RWPE1 (cell line): ENCODE results near the gene NAIF1.

Source experiments
- CTCF ChIA-PET: fragments of 350-600 bp; sonication (Branson Sonifier 250); formaldehyde crosslinking; extraction: SDS; loops from one replicate; lab custom pipeline; 2021; lab: Yijun Ruan, JAX
- POLR2A ChIA-PET: fragments of 400-600 bp; formaldehyde crosslinking; extraction: SDS; loops from one replicate; lab custom pipeline; 2020; ENCODE audit warnings: antibody characterized with exemption; ENCODE audit not compliant: low non-redundant PET; lab: Yijun Ruan, JAX
- DNase-seq: peaks from one replicate; pipeline ENCODE4 v3.0.0; 2012; ENCODE audit warnings: low spot score
- H3K27ac ChIP-seq: fragments of 450-650 bp; 2 replicates; pipeline ENCODE4 v1.5.1; 2017
- CTCF ChIP-seq: fragments of 450-650 bp; conservative IDR thresholded peaks from 2 replicates; pipeline ENCODE4 v1.5.1; 2017; ENCODE audit warnings: low read depth, mild to moderate bottlenecking

NAIF1 gene

DNA sequence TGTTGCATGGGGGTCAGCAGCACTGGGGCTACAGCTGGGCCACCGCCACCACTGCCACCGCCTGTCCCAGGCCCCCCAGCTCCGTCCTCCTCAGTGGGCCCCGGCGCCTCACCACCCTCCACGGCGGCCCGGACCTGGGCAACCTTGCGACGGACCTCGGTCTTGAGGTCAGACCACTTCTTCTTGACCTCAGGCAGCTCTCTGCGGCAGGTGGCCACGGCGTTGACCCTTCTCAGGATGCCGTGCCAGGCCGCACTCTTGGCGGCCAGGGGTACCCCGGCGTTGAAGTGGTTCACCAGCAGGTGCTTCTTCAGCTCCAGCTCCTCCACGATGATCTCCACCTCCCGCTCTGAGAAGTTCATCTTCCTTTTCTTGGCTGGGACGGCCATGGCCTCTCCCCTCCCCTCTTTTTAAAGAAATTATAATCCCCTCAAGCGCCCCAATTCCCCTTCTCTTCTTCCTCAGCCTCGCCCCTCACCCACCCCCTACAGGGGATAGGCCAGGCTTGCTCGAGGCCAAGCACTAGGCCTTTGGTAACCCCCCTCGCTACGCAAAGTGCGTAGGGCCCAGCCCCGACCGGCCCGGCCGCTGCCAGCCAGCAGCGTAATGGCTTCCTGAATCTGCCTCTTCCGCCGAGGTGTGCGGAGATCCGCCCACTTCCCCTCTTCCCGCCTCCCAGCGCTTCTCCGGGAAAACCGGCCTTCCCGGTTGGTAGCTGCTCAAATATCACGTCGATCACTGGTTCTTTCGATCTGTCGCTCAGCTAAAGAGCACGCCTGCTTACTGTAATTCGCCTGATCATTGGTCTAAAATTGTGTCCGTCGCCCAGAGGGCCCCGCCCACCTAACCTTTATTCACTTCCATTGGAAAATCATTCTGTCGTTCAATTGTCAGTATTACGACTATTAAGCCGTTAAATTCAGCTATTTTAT lies at the start of gene NAIF1:
TSS of gene NAIF1 (minus strand) at position 608 of the 932 bp plus-strand sequence. CDS start at position 389, 219 bp downstream.
- ChIA-PET POLR2A (interaction anchor here (0.6 to 1.5 kb wide), 4 partner anchors 11 to 49 kb away, joined by 3 to 5 read pairs (median 4); no protein-coding TSS in a partner anchor), CTCF (interaction anchor here (0.9 kb wide), 1 partner anchor 51 kb away, joined by 6 read pairs; no protein-coding TSS in a partner anchor)
- DNase-seq, result peak; percentile 100
- TF ChIP-seq CTCF, result no peak
- H3K27ac ChIP-seq, result peak within 1 kb of the TSS; percentile 92

GRCh38 chr9:128116104-128117083 lies 49.3 kb upstream of the NAIF1 start:
- peak overlapping the region; percentile 12 for H3K27ac ChIP-seq
- no peak for DNase-seq
- CTCF ChIA-PET, result interaction anchor here (0.5 to 6.1 kb wide), 10 partner anchors 9 to 1366 kb away, joined by 3 to 55 read pairs (median 4); partner anchors contain the start of gene BBLN
- POLR2A ChIA-PET, result interaction anchor here (1.2 kb wide), 1 partner anchor 12 kb away, joined by 3 read pairs; no protein-coding TSS in a partner anchor
- no peak for TF ChIP-seq CTCF

GRCh38 chr9:128115187-128116103 lies 48.3 kb upstream of the NAIF1 start:
- no peak overlapping the region; the same call in 1 of the 2 replicates for H3K27ac ChIP-seq
- POLR2A ChIA-PET, result interaction anchor here (1.2 kb wide), 1 partner anchor 13 kb away, joined by 3 read pairs; no protein-coding TSS in a partner anchor
- DNase-seq, result no peak
- CTCF ChIA-PET, result interaction anchor here (0.6 to 6.1 kb wide), 7 partner anchors 9 to 180 kb away, joined by 3 to 55 read pairs (median 3); partner anchors contain the start of gene BBLN
- no peak for TF ChIP-seq CTCF

DNA sequence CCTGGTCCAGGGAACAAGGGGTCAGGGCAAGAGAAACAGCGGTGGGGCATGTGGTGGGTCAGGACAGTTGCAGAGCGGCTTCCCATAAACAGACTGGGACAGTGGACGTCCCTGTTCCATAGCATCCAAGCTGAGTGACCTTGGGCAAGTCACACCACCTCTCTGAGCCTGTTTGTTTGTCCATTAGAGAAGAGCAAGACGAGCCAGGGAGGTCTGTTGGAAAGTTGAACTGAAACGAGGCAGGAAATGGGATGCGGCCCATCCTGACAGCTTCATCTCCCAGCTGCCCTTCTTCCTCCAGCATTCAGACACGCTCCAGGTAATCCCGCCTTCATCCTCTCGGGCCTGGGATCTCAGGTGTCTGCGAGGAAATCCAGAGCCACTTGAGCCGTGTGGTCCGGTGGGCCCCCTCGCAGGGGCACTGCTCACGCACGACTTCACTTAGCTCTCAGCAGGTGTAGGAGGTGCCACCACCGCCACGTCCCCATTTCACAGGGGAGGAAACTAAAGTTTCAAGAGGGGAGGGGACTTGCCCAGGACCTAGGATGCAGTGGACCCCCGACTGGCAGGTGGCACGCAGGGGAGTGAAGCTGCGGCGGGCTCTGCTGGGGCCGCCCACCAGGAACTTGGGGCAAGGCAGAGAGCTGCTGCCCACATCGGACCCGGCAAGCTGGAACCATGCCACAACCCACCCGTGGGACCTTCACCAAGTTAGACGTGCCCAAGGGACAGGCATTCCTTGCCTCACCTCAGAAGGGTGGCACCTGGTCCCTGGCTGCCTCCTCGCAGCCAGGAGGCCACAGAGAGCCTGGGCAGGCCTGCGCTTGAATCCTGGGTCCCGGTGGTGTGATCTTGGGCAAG lies 47.4 kb upstream of the NAIF1 start:
- ChIA-PET POLR2A (no interaction called here), CTCF (interaction anchor here (0.6 to 6.1 kb wide), 6 partner anchors 10 to 80 kb away, joined by 3 to 55 read pairs (median 3); no protein-coding TSS in a partner anchor)
- TF ChIP-seq CTCF, result no peak
- DNase-seq, result no peak
- H3K27ac ChIP-seq, result peak overlapping the region; percentile 9
